Stimulated activated CD4-positive, alpha-beta T cell treated with anti-CD3 and anti-CD28 coated beads, Interleukin-1b, Interleukin-23, amount 100 ng/mL, for 48 hours (primary cell): Measurements from ENCODE around the gene GHRHR.

Experiments used
- DNase-seq: peaks from one replicate; pipeline ENCODE4 v3.0.0-alpha.2; 2020

The GHRHR gene

GRCh38 chr7:30987178-30987577 is 23.4 kb downstream of the GHRHR start:
- DNase-seq: no peak

GRCh38 chr7:30987936-30988335 is 24.2 kb downstream of the GHRHR start:
- DNase-seq: no peak

GRCh38 chr7:30988351-30989005 is 24.7 kb downstream of the GHRHR start:
- DNase-seq: no peak

- no peak for DNase-seq
Observed at GRCh38 chr7:30989008-30989823, 25.5 kb downstream of the GHRHR start.

- DNase-seq: no peak
Observed at GRCh38 chr7:30989824-30990672, 26.3 kb downstream of the GHRHR start.

GRCh38 chr7:30990673-30991170 is 27.0 kb downstream of the GHRHR start:
- DNase-seq: no peak

GRCh38 chr7:30992414-30992813 is 28.7 kb downstream of the GHRHR start:
- DNase-seq: no peak

- DNase-seq: no peak
Observed at GRCh38 chr7:30994206-30995100, 30.7 kb downstream of the GHRHR start.

GRCh38 chr7:30995536-30995935 is 31.8 kb downstream of the GHRHR start:
- no peak for DNase-seq

GRCh38 chr7:30996256-30996655 is 32.5 kb downstream of the GHRHR start:
- no peak for DNase-seq

- DNase-seq: no peak
Observed at GRCh38 chr7:30996883-30997282, 33.1 kb downstream of the GHRHR start.

GRCh38 chr7:30997316-30997715 is 33.6 kb downstream of the GHRHR start:
- no peak for DNase-seq

GRCh38 chr7:30998180-30998579 is 34.4 kb downstream of the GHRHR start:
- DNase-seq: no peak

- DNase-seq: no peak
Observed at GRCh38 chr7:31000161-31000693, 36.5 kb downstream of the GHRHR start.

GRCh38 chr7:31000779-31001178 is 37.0 kb downstream of the GHRHR start:
- DNase-seq: no peak

- DNase-seq: no peak
Observed at GRCh38 chr7:31002256-31002655, 38.5 kb downstream of the GHRHR start.

GRCh38 chr7:31003097-31003496 is 39.3 kb downstream of the GHRHR start:
- no peak for DNase-seq

GRCh38 chr7:31003721-31004120 is 40.0 kb downstream of the GHRHR start:
- no peak for DNase-seq

GRCh38 chr7:31004393-31004792 is 40.6 kb downstream of the GHRHR start:
- no peak for DNase-seq

GRCh38 chr7:31006857-31007256 is 43.1 kb downstream of the GHRHR start:
- DNase-seq: no peak

- DNase-seq: no peak
Observed at GRCh38 chr7:31007634-31008033, 43.9 kb downstream of the GHRHR start.

GRCh38 chr7:31014826-31015225 is 51.1 kb downstream of the GHRHR start:
- no peak for DNase-seq
